Esophagus muscularis mucosa (tissue), 4 donors: ENCODE measurements around the gene LCN1.

Experiments
- CTCF ChIP-seq, 3 experiments: fragments of 200-600 bp in 2 of 3; fragments of 450-650 bp in 1 of 3; sonication (generic) in 2 of 3; IDR thresholded peaks; one replicate each; pipeline ENCODE4 v1.5.1; 2017 to 2019; ENCODE audit warnings: antibody characterized with exemption in 3 of 3, mild to moderate bottlenecking in 2 of 3, moderate library complexity in 1 of 3
- EP300 ChIP-seq: sonication (generic); formaldehyde crosslinking; IDR thresholded peaks from one replicate; pipeline ENCODE4 v1.6.1; 2017; ENCODE audit warnings: antibody characterized with exemption
- POLR2A ChIP-seq: fragments of 450-650 bp; IDR thresholded peaks from one replicate; pipeline ENCODE4 v1.6.1; 2017; ENCODE audit warnings: antibody characterized with exemption, moderate library complexity, mild to moderate bottlenecking, low read depth
- POLR2AphosphoS5 ChIP-seq, 2 donors: sonication (generic); formaldehyde crosslinking; IDR thresholded peaks; one replicate each; pipeline ENCODE4 v1.6.1; 2017; ENCODE audit warnings: antibody characterized with exemption in 2 of 2

- TF ChIP-seq CTCF (IDR thresholded peaks at IDR 0.05) = no peak
- TF ChIP-seq POLR2AphosphoS5 (IDR thresholded peaks at IDR 0.05) = no peak
- no peak for TF ChIP-seq POLR2A
- TF ChIP-seq EP300 = no peak
Measured at GRCh38 chr9:135533674-135534073, 12.4 kb downstream of the LCN1 start.
